HL-60 (cell line): Measurements from ENCODE around the gene SYTL3.

ENCODE experiments used
- GABPA ChIP-seq: IDR thresholded peaks from 2 replicates; pipeline ENCODE4 v1.6.1; 2012; ENCODE audit warnings: low read depth
- POLR2AphosphoS5 ChIP-seq: IDR thresholded peaks from 2 replicates; pipeline ENCODE4 v1.6.1; 2012; ENCODE audit warnings: low read depth
- SPI1 ChIP-seq: IDR thresholded peaks from 2 replicates; pipeline ENCODE4 v1.6.1; 2012; ENCODE audit warnings: low read depth, mild to moderate bottlenecking, borderline replicate concordance
- TF ChIP-seq, protein P1 (sequence below): IDR thresholded peaks from one replicate; pipeline ENCODE4 v1.5.1; 2011; ENCODE audit warnings: low read length, control low read depth, inconsistent platforms; ENCODE audit not compliant: insufficient read depth
- TF ChIP-seq, protein P2 (sequence below): IDR thresholded peaks from 2 replicates; pipeline ENCODE4 v1.6.1; 2012; ENCODE audit warnings: low read depth; ENCODE audit not compliant: insufficient replicate concordance

DNA sequence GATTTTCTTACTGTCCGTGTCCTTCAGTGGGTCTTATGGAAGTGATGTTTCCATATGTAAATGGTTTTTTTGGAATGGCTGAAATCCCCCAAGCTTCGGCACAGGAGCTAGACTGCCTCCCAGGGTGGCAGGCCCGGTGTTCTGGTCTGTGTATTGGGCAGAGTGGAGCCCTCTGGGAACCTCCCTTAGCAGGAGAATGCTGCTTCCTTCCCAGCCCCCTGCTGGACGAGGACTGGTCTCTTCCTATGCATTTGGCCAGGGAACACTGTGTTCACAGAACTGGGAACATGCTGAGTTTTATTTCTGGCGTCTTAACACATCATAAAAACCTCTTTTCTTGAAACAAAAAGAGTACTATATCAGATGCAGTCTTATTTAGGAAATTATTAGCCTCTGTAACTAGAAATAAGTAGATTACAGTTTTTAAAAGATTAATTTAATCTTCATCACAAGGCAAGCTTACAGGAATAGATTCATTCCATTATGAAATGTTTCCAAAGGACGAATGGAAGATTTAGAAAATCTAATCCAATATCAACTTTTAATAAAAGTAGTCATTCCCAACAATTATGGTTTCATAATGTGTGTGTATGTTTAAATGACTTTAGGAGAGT, 56.6 kb downstream of the SYTL3 start:
- TF ChIP-seq, protein P1, sequence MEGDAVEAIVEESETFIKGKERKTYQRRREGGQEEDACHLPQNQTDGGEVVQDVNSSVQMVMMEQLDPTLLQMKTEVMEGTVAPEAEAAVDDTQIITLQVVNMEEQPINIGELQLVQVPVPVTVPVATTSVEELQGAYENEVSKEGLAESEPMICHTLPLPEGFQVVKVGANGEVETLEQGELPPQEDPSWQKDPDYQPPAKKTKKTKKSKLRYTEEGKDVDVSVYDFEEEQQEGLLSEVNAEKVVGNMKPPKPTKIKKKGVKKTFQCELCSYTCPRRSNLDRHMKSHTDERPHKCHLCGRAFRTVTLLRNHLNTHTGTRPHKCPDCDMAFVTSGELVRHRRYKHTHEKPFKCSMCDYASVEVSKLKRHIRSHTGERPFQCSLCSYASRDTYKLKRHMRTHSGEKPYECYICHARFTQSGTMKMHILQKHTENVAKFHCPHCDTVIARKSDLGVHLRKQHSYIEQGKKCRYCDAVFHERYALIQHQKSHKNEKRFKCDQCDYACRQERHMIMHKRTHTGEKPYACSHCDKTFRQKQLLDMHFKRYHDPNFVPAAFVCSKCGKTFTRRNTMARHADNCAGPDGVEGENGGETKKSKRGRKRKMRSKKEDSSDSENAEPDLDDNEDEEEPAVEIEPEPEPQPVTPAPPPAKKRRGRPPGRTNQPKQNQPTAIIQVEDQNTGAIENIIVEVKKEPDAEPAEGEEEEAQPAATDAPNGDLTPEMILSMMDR = no peak
- TF ChIP-seq, protein P2, sequence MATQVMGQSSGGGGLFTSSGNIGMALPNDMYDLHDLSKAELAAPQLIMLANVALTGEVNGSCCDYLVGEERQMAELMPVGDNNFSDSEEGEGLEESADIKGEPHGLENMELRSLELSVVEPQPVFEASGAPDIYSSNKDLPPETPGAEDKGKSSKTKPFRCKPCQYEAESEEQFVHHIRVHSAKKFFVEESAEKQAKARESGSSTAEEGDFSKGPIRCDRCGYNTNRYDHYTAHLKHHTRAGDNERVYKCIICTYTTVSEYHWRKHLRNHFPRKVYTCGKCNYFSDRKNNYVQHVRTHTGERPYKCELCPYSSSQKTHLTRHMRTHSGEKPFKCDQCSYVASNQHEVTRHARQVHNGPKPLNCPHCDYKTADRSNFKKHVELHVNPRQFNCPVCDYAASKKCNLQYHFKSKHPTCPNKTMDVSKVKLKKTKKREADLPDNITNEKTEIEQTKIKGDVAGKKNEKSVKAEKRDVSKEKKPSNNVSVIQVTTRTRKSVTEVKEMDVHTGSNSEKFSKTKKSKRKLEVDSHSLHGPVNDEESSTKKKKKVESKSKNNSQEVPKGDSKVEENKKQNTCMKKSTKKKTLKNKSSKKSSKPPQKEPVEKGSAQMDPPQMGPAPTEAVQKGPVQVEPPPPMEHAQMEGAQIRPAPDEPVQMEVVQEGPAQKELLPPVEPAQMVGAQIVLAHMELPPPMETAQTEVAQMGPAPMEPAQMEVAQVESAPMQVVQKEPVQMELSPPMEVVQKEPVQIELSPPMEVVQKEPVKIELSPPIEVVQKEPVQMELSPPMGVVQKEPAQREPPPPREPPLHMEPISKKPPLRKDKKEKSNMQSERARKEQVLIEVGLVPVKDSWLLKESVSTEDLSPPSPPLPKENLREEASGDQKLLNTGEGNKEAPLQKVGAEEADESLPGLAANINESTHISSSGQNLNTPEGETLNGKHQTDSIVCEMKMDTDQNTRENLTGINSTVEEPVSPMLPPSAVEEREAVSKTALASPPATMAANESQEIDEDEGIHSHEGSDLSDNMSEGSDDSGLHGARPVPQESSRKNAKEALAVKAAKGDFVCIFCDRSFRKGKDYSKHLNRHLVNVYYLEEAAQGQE = no peak
- TF ChIP-seq GABPA (no peak), POLR2AphosphoS5 (no peak), SPI1 (no peak)
